ENCODE measurements around the gene KICS2.

KICS2 gene

GRCh38 chr12:64222009-64222765 lies at the start of gene KICS2:
KICS2 (minus strand) TSS chr12:64222296; CDS start chr12:64222237, 59 bp downstream.
- peaks cover 22% of the 10 kb centered on the region for H3K4me1 ChIP-seq (ENCODE audit: control insufficient read depth, insufficient read depth, low read length)
- H3K4me3 ChIP-seq (ENCODE audit: low read depth, low read length) = peak within 1 kb of the TSS; percentile 93
- H3K27ac ChIP-seq (ENCODE audit: low read depth, low read length) = peak within 1 kb of the TSS; percentile 85
- H3K36me3 ChIP-seq (ENCODE audit: control insufficient read depth, insufficient read depth, low read length) = no peaks in the 10 kb centered on the region
- no peaks in the 10 kb centered on the region for H3K9me3 ChIP-seq (ENCODE audit: control insufficient read depth, insufficient read depth, low read depth, low read length)
- H3K9ac ChIP-seq (ENCODE audit: low read length) = peak within 1 kb of the TSS; percentile 98
- H3K27me3 ChIP-seq (ENCODE audit: control insufficient read depth, insufficient read depth, low read length) = no peaks in the 10 kb centered on the region

DNA sequence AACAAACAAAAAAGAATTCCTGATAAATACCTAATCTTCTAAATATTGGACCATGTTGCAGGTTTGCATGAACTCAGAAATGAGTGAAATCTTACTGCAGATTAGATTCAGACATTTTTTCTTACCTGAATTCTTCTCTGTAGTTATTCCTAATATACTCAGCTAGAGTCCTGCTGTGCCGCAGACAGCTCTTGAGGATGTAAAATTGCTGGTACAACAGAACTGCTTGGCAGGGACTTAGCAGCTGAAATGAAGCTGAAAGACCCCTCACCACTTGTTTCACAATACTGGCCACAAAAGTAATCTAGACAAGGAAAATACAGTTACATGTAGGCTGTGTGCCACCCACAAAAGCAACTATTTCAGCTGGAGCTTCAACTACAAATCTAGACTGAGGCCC lies 48.3 kb upstream of the KICS2 start:
- Histone ChIP-seq H3K4me1 (ENCODE audit: control insufficient read depth, insufficient read depth, low read length) (0 out of 2 replicates have a peak, but pooled peaks cover 3% of the 10 kb centered on the region), H3K27ac (ENCODE audit: low read depth, low read length) (no peak overlapping the region), H3K27me3 (ENCODE audit: control insufficient read depth, insufficient read depth, low read length) (no peaks in the 10 kb centered on the region), H3K36me3 (ENCODE audit: control insufficient read depth, insufficient read depth, low read length) (no peaks in the 10 kb centered on the region), H3K9ac (ENCODE audit: low read length) (no peak overlapping the region), H3K9me3 (ENCODE audit: control insufficient read depth, insufficient read depth, low read depth, low read length) (no peaks in the 10 kb centered on the region), H3K4me3 (ENCODE audit: low read depth, low read length) (no peak overlapping the region)

DNA sequence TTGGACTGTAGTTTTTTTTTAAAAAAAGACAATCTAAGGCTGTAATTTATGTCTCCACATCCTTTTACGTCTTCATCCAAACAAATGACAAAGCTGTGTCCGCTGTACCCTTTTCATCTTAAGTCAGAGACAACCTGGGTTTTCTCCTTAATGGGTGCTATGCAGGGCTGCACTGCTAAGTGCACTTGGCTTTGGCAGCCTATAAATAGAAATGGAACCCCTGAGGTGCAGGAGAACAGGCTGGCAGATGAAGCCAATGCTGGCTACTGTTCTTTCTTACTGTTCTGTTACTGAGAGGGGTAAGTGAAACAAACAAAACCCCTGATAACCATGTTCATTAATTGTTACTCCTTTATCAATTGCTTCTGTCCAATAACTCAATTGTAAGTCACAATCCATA lies 47.1 kb upstream of the KICS2 start:
- H3K9ac ChIP-seq (ENCODE audit: low read length) = no peak overlapping the region

DNA sequence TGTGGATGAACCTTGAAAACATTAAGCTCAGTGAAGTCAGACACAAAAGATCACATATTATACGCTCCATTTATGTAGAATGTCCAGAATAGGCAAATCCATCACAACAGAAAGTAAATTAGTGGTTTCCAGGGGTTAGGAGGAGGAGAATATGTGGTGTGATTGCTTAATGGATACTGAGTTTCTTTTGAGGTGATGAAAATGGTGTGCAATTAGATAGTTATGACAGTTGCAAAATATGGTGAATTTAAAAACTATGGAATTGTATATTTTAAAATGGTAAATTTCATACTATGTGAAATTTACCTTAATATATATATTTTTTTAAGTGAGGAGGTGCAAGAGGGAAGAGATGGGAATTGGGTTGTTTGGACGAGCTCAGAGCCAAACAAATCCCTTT lies 46.3 kb upstream of the KICS2 start:
- Histone ChIP-seq H3K4me3 (ENCODE audit: low read depth, low read length) (no peak overlapping the region), H3K4me1 (ENCODE audit: control insufficient read depth, insufficient read depth, low read length) (no peaks in the 10 kb centered on the region), H3K9ac (ENCODE audit: low read length) (no peak overlapping the region), H3K36me3 (ENCODE audit: control insufficient read depth, insufficient read depth, low read length) (no peaks in the 10 kb centered on the region), H3K27ac (ENCODE audit: low read depth, low read length) (no peak overlapping the region), H3K9me3 (ENCODE audit: control insufficient read depth, insufficient read depth, low read depth, low read length) (no peaks in the 10 kb centered on the region), H3K27me3 (ENCODE audit: control insufficient read depth, insufficient read depth, low read length) (no peaks in the 10 kb centered on the region)

More for the DNA sequence above, 47.1 kb upstream of the KICS2 start:
- Histone ChIP-seq H3K4me1 (ENCODE audit: control insufficient read depth, insufficient read depth, low read length) (0 out of 2 replicates have a peak, but pooled peaks cover 3% of the 10 kb centered on the region), H3K36me3 (ENCODE audit: control insufficient read depth, insufficient read depth, low read length) (no peaks in the 10 kb centered on the region), H3K27me3 (ENCODE audit: control insufficient read depth, insufficient read depth, low read length) (no peaks in the 10 kb centered on the region), H3K4me3 (ENCODE audit: low read depth, low read length) (no peak overlapping the region), H3K27ac (ENCODE audit: low read depth, low read length) (no peak overlapping the region), H3K9me3 (ENCODE audit: control insufficient read depth, insufficient read depth, low read depth, low read length) (no peaks in the 10 kb centered on the region)

DNA sequence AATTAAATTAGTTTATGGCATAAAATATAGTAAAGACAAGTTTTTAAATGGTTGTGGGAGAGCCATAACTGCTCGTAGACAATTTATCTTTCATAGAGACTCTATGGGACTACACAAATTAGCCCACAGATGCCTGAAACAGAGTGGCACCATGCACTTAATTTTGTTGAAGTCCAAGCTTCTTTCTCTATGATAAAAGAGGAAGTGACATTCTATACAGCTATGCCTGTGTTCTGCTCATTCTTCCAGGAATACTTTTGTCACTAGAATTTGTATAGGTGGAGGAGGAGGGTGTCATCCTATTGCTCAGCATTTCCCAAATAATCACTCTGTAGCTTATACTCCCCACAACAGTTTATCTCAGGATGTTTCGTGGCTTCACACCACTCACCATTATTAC lies 43.7 kb upstream of the KICS2 start:
- no peak overlapping the region for H3K9ac ChIP-seq (ENCODE audit: low read length)
- H3K27me3 ChIP-seq (ENCODE audit: control insufficient read depth, insufficient read depth, low read length) = no peaks in the 10 kb centered on the region
- H3K36me3 ChIP-seq (ENCODE audit: control insufficient read depth, insufficient read depth, low read length) = no peaks in the 10 kb centered on the region
- no peak overlapping the region for H3K4me3 ChIP-seq (ENCODE audit: low read depth, low read length)
- H3K27ac ChIP-seq (ENCODE audit: low read depth, low read length) = no peak overlapping the region
- H3K9me3 ChIP-seq (ENCODE audit: control insufficient read depth, insufficient read depth, low read depth, low read length) = no peaks in the 10 kb centered on the region
- no peaks in the 10 kb centered on the region for H3K4me1 ChIP-seq (ENCODE audit: control insufficient read depth, insufficient read depth, low read length)

DNA sequence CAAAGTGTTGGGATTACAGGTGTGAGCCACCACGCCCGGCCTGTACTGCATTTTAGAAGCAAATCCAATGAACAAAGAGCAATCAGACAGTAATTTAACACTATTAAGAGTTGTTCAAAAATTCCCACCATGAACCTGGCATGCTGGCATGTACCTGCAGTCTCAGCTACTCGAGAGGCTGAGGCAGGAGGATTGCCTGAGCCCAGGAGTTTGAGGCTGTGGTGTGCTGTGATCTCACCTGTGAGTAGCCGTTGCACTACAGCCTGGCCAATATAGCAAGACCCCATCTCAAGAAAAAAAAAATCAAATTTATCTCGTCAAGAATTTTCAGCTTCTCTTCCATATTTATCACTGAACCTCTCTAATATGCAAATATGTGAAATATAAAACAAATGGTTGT lies 39.7 kb upstream of the KICS2 start:
- Histone ChIP-seq H3K4me3 (ENCODE audit: low read depth, low read length) (no peak overlapping the region), H3K9me3 (ENCODE audit: control insufficient read depth, insufficient read depth, low read depth, low read length) (no peaks in the 10 kb centered on the region), H3K27me3 (ENCODE audit: control insufficient read depth, insufficient read depth, low read length) (no peaks in the 10 kb centered on the region), H3K4me1 (ENCODE audit: control insufficient read depth, insufficient read depth, low read length) (no peaks in the 10 kb centered on the region), H3K9ac (ENCODE audit: low read length) (no peak overlapping the region), H3K36me3 (ENCODE audit: control insufficient read depth, insufficient read depth, low read length) (no peaks in the 10 kb centered on the region), H3K27ac (ENCODE audit: low read depth, low read length) (no peak overlapping the region)

DNA sequence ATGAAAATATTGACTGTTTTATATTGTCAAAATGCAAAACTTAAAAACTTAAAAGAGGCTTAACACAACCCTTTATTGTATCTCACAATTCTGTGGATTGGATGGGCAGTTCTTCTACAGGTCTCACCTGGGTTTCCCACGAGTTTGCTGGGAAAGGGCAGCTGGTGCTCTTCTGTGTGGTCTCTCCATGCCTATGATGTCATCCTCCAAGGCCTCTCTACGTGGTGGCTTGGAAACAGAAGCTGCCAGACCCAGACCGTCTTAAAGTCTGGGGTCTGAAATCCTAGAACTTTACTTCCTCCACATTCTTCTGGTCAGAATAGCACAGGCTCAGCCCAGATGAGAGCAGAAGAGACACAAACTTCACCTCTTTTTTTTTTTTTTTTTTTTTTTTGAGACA lies 36.5 kb upstream of the KICS2 start:
- H3K9ac ChIP-seq (ENCODE audit: low read length) = no peak overlapping the region
- no peak overlapping the region for H3K27ac ChIP-seq (ENCODE audit: low read depth, low read length)
- H3K27me3 ChIP-seq (ENCODE audit: control insufficient read depth, insufficient read depth, low read length) = no peaks in the 10 kb centered on the region
- H3K4me1 ChIP-seq (ENCODE audit: control insufficient read depth, insufficient read depth, low read length) = no peaks in the 10 kb centered on the region; the same call in 1 of the 2 replicates
- H3K36me3 ChIP-seq (ENCODE audit: control insufficient read depth, insufficient read depth, low read length) = no peaks in the 10 kb centered on the region
- H3K4me3 ChIP-seq (ENCODE audit: low read depth, low read length) = no peak overlapping the region
- no peaks in the 10 kb centered on the region for H3K9me3 ChIP-seq (ENCODE audit: control insufficient read depth, insufficient read depth, low read depth, low read length)

DNA sequence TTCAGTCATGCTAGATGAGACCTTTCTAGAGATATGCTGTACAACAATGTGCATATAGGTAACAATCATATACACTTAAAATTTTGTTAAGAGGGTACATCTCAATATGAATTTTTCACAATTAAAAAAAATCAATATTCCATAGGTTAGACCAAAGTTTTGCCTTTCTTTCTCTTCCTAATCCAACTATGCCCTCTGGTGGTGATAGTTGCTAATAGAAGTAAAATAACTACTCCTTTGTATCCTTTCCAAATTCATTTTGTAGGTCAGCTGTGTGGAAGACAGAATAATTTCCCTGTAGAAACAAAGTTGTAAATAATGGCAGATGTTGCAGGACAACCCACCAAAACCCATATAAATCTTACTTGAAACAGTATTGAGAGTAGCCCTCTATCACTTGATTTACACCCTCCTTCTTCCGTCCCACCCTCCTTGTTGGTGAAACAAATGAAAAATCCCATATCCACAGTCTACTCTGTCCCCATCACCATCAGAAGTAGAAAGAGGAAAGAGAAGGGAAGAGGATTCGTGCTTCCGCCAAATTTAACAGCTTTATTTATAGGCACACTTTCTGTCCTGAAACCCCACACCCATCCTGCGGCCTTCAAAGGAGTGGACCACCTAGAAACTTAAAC lies 34.2 kb upstream of the KICS2 start:
- no peaks in the 10 kb centered on the region; the same call in 1 of the 2 replicates for H3K4me1 ChIP-seq (ENCODE audit: control insufficient read depth, insufficient read depth, low read length)
- no peak overlapping the region for H3K4me3 ChIP-seq (ENCODE audit: low read depth, low read length)
- no peak overlapping the region for H3K9ac ChIP-seq (ENCODE audit: low read length)
- H3K27ac ChIP-seq (ENCODE audit: low read depth, low read length) = no peak overlapping the region
- no peaks in the 10 kb centered on the region for H3K27me3 ChIP-seq (ENCODE audit: control insufficient read depth, insufficient read depth, low read length)
- no peaks in the 10 kb centered on the region for H3K9me3 ChIP-seq (ENCODE audit: control insufficient read depth, insufficient read depth, low read depth, low read length)
- H3K36me3 ChIP-seq (ENCODE audit: control insufficient read depth, insufficient read depth, low read length) = no peaks in the 10 kb centered on the region

- Histone ChIP-seq H3K4me1 (ENCODE audit: control insufficient read depth, insufficient read depth, low read length) (no peaks in the 10 kb centered on the region; the same call in 1 of the 2 replicates), H3K9ac (ENCODE audit: low read length) (no peak overlapping the region)
These were observed 33.2 kb upstream of the KICS2 start for GRCh38 chr12:64255249-64255648.

DNA sequence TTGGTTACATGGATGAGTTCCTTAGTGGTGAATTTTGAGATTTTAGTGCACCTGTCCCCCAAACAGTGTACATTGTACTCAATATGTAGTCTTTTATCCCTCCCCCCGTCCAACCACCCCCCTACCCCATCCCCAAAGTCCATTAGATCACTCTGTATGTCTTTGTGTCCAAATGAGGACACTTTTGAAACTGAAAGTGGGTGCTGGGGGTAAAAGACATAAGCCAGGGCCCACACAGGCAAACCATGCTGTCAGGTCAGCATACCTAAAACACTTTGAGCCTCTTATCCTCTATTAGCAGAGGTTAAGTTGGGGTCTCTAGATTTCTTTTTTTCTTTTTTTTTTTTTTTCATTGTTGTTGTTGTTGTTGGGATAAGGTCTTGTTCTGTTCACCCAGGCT lies 31.3 kb upstream of the KICS2 start:
- H3K4me1 ChIP-seq (ENCODE audit: control insufficient read depth, insufficient read depth, low read length) = no peaks in the 10 kb centered on the region; the same call in 1 of the 2 replicates
- H3K36me3 ChIP-seq (ENCODE audit: control insufficient read depth, insufficient read depth, low read length) = no peaks in the 10 kb centered on the region
- H3K4me3 ChIP-seq (ENCODE audit: low read depth, low read length) = no peak overlapping the region
- H3K27ac ChIP-seq (ENCODE audit: low read depth, low read length) = no peak overlapping the region
- no peaks in the 10 kb centered on the region for H3K9me3 ChIP-seq (ENCODE audit: control insufficient read depth, insufficient read depth, low read depth, low read length)
- H3K9ac ChIP-seq (ENCODE audit: low read length) = no peak overlapping the region
- no peaks in the 10 kb centered on the region for H3K27me3 ChIP-seq (ENCODE audit: control insufficient read depth, insufficient read depth, low read length)

More at GRCh38 chr12:64255249-64255648, 33.2 kb upstream of the KICS2 start:
- Histone ChIP-seq H3K4me3 (ENCODE audit: low read depth, low read length) (no peak overlapping the region), H3K36me3 (ENCODE audit: control insufficient read depth, insufficient read depth, low read length) (no peaks in the 10 kb centered on the region), H3K27me3 (ENCODE audit: control insufficient read depth, insufficient read depth, low read length) (no peaks in the 10 kb centered on the region), H3K27ac (ENCODE audit: low read depth, low read length) (no peak overlapping the region), H3K9me3 (ENCODE audit: control insufficient read depth, insufficient read depth, low read depth, low read length) (no peaks in the 10 kb centered on the region)

DNA sequence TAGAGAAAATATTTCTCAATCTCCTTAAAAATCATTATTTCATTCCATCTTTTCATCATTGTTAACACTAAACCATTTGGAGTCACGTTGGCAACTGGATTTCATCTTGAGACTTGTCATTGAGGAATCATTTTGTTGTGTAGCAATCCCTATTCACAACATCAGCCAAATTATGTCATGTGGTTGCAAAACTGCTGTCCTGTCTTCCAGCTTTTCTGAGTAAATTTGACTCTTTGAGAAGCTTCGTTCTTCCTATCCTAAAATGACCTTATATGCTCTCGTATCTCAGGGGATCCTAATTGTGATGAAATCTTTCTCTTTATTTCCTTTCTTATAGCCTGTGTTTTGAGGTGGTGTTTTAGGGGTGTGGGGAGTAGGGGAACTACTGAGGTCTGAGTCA lies 30.6 kb upstream of the KICS2 start:
- Histone ChIP-seq H3K9ac (ENCODE audit: low read length) (no peak overlapping the region), H3K27ac (ENCODE audit: low read depth, low read length) (no peak overlapping the region), H3K4me1 (ENCODE audit: control insufficient read depth, insufficient read depth, low read length) (no peaks in the 10 kb centered on the region; the same call in 1 of the 2 replicates), H3K27me3 (ENCODE audit: control insufficient read depth, insufficient read depth, low read length) (no peaks in the 10 kb centered on the region), H3K9me3 (ENCODE audit: control insufficient read depth, insufficient read depth, low read depth, low read length) (no peaks in the 10 kb centered on the region), H3K4me3 (ENCODE audit: low read depth, low read length) (no peak overlapping the region), H3K36me3 (ENCODE audit: control insufficient read depth, insufficient read depth, low read length) (no peaks in the 10 kb centered on the region)
